Measurements from ENCODE around the gene DDX51.

Gene DDX51

GRCh38 chr12:132160016-132160415 is 15.9 kb upstream of the DDX51 start:
- H3K4me2 ChIP-seq (ENCODE audit: low read depth, low read length, poor library complexity, severe bottlenecking), result no peak overlapping the region

GRCh38 chr12:132159555-132160003 is 15.5 kb upstream of the DDX51 start:
- H3F3A ChIP-seq (ENCODE audit: low read depth), result peaks cover 11% of the 10 kb centered on the region
- TF ChIP-seq EZH2phosphoT487 (IDR thresholded peaks at IDR 0.05; ENCODE audit: borderline replicate concordance) (no peak), CTCF (conservative IDR thresholded peaks at IDR 0.05; ENCODE audit: low read length) (no peak)
- no peak overlapping the region for H2AFZ ChIP-seq (ENCODE audit: low read length)
- no peaks in the 10 kb centered on the region for H3K79me2 ChIP-seq (ENCODE audit: insufficient read depth, low read length)
- no peak overlapping the region for H3K4me3 ChIP-seq (ENCODE audit: low read length, poor library complexity, severe bottlenecking)
- no peak overlapping the region for H3K4me2 ChIP-seq (ENCODE audit: low read depth, low read length, poor library complexity, severe bottlenecking)
- H3K9me3 ChIP-seq (ENCODE audit: insufficient read depth, low read depth, low read length), result no peaks in the 10 kb centered on the region
- peaks cover 12% of the 10 kb centered on the region; the same call in 1 of the 2 replicates for H3K36me3 ChIP-seq (ENCODE audit: insufficient read depth, low read length)
- no peaks in the 10 kb centered on the region for H4K20me1 ChIP-seq (ENCODE audit: insufficient read depth, low read length, poor library complexity, severe bottlenecking)
- no peak overlapping the region for H3K9ac ChIP-seq (ENCODE audit: low read depth, low read length, poor library complexity, severe bottlenecking)
- no peaks in the 10 kb centered on the region for H3K27me3 ChIP-seq (ENCODE audit: insufficient read depth, low read length, poor library complexity, severe bottlenecking)
- no peaks in the 10 kb centered on the region for H3K9me2 ChIP-seq (replicated peaks; ENCODE audit: low read depth, low read length)
- H3K4me1 ChIP-seq (ENCODE audit: insufficient read depth, low read length, poor library complexity, severe bottlenecking), result peaks cover 18% of the 10 kb centered on the region

More at GRCh38 chr12:132160016-132160415, 15.9 kb upstream of the DDX51 start:
- TF ChIP-seq CTCF (conservative IDR thresholded peaks at IDR 0.05; ENCODE audit: low read length), result no peak
- TF ChIP-seq EZH2phosphoT487 (IDR thresholded peaks at IDR 0.05; ENCODE audit: borderline replicate concordance), result no peak
- H3K9me3 ChIP-seq (ENCODE audit: insufficient read depth, low read depth, low read length), result no peaks in the 10 kb centered on the region
- H3F3A ChIP-seq (ENCODE audit: low read depth), result peaks cover 11% of the 10 kb centered on the region
- H3K79me2 ChIP-seq (ENCODE audit: insufficient read depth, low read length), result no peaks in the 10 kb centered on the region
- H3K4me1 ChIP-seq (ENCODE audit: insufficient read depth, low read length, poor library complexity, severe bottlenecking), result peaks cover 18% of the 10 kb centered on the region
- H3K9ac ChIP-seq (ENCODE audit: low read depth, low read length, poor library complexity, severe bottlenecking), result no peak overlapping the region
- H3K4me3 ChIP-seq (ENCODE audit: low read length, poor library complexity, severe bottlenecking), result no peak overlapping the region
- no peaks in the 10 kb centered on the region for H4K20me1 ChIP-seq (ENCODE audit: insufficient read depth, low read length, poor library complexity, severe bottlenecking)
- H2AFZ ChIP-seq (ENCODE audit: low read length), result no peak overlapping the region
- no peaks in the 10 kb centered on the region for H3K9me2 ChIP-seq (replicated peaks; ENCODE audit: low read depth, low read length)
- peaks cover 12% of the 10 kb centered on the region; the same call in 1 of the 2 replicates for H3K36me3 ChIP-seq (ENCODE audit: insufficient read depth, low read length)
- no peaks in the 10 kb centered on the region for H3K27me3 ChIP-seq (ENCODE audit: insufficient read depth, low read length, poor library complexity, severe bottlenecking)

- Histone ChIP-seq H2AFZ (ENCODE audit: low read length) (no peak overlapping the region), H3K79me2 (ENCODE audit: insufficient read depth, low read length) (no peaks in the 10 kb centered on the region), H3K9me2 (replicated peaks; ENCODE audit: low read depth, low read length) (no peaks in the 10 kb centered on the region), H3F3A (ENCODE audit: low read depth) (peaks cover 11% of the 10 kb centered on the region), H4K20me1 (ENCODE audit: insufficient read depth, low read length, poor library complexity, severe bottlenecking) (no peaks in the 10 kb centered on the region), H3K4me3 (ENCODE audit: low read length, poor library complexity, severe bottlenecking) (no peak overlapping the region), H3K9ac (ENCODE audit: low read depth, low read length, poor library complexity, severe bottlenecking) (no peak overlapping the region), H3K9me3 (ENCODE audit: insufficient read depth, low read depth, low read length) (no peaks in the 10 kb centered on the region), H3K4me1 (ENCODE audit: insufficient read depth, low read length, poor library complexity, severe bottlenecking) (peaks cover 18% of the 10 kb centered on the region), H3K4me2 (ENCODE audit: low read depth, low read length, poor library complexity, severe bottlenecking) (no peak overlapping the region), H3K36me3 (ENCODE audit: insufficient read depth, low read length) (peaks cover 12% of the 10 kb centered on the region; the same call in 1 of the 2 replicates), H3K27me3 (ENCODE audit: insufficient read depth, low read length, poor library complexity, severe bottlenecking) (no peaks in the 10 kb centered on the region)
- TF ChIP-seq CTCF (conservative IDR thresholded peaks at IDR 0.05; ENCODE audit: low read length), result no peak
- no peak for TF ChIP-seq EZH2phosphoT487 (IDR thresholded peaks at IDR 0.05; ENCODE audit: borderline replicate concordance)
Observed at GRCh38 chr12:132158677-132159554, 14.8 kb upstream of the DDX51 start.
